ENCODE measurements around the gene GCC2.

- TF ChIP-seq CTCF (IDR thresholded peaks at IDR 0.05) (no peak), POLR2AphosphoS5 (IDR thresholded peaks at IDR 0.05) (no peak), POLR2A (IDR thresholded peaks at IDR 0.05; ENCODE audit: low read depth) (no peak)
Observed at GRCh38 chr2:108477099-108477498, 28.1 kb downstream of the GCC2 start.
